Activated CD4-positive, alpha-beta T cell treated with anti-CD3 and anti-CD28 coated beads, Interleukin-2, Interleukin-4, amounts not matched to agents 100 ng/mL and 50 ng/mL, durations not matched to agents 16 hours and 8 hours (primary cell): ENCODE measurements around the gene SLC66A1.

Source experiments
- DNase-seq: peaks from one replicate; pipeline ENCODE4 v3.0.0-alpha.2; 2020; ENCODE audit warnings: low spot score

SLC66A1 gene

GRCh38 chr1:19363536-19364152 is 51.5 kb downstream of the SLC66A1 start:
- DNase-seq: no peak

GRCh38 chr1:19365721-19366120 is 53.6 kb downstream of the SLC66A1 start:
- DNase-seq: no peak

GRCh38 chr1:19366599-19367536 is 54.7 kb downstream of the SLC66A1 start:
- DNase-seq: no peak

GRCh38 chr1:19367584-19368041 is 55.5 kb downstream of the SLC66A1 start:
- no peak for DNase-seq

GRCh38 chr1:19368050-19368449 is 55.9 kb downstream of the SLC66A1 start:
- no peak for DNase-seq

- no peak for DNase-seq
Observed at GRCh38 chr1:19368964-19369363, 56.8 kb downstream of the SLC66A1 start.

GRCh38 chr1:19369396-19370090 is 57.4 kb downstream of the SLC66A1 start:
- DNase-seq: no peak

GRCh38 chr1:19370453-19371170 is 58.5 kb downstream of the SLC66A1 start:
- no peak for DNase-seq

GRCh38 chr1:19371226-19372135 is 59.4 kb downstream of the SLC66A1 start:
- no peak for DNase-seq

GRCh38 chr1:19372136-19372514 is 60.0 kb downstream of the SLC66A1 start:
- DNase-seq: no peak

- DNase-seq: no peak
Observed at GRCh38 chr1:19372602-19373001, 60.5 kb downstream of the SLC66A1 start.

- no peak for DNase-seq
Observed at GRCh38 chr1:19373211-19374082, 61.3 kb downstream of the SLC66A1 start.

- DNase-seq: no peak
Observed at GRCh38 chr1:19374083-19374801, 62.1 kb downstream of the SLC66A1 start.

GRCh38 chr1:19374926-19375325 is 62.8 kb downstream of the SLC66A1 start:
- no peak for DNase-seq

- no peak for DNase-seq
Observed at GRCh38 chr1:19375631-19376400, 63.7 kb downstream of the SLC66A1 start.

GRCh38 chr1:19376428-19377372 is 64.6 kb downstream of the SLC66A1 start:
- no peak for DNase-seq
